DND-41 (cell line): ENCODE data around the gene DLGAP1.
"Not testable (repeated sequence)": the region's sequence is repeated elsewhere in the genome, so short reads cannot be mapped to it uniquely, and the experiment has no call there.

ENCODE experiments used
- ATAC-seq: fragments of 200-7000 bp; cut with Tn5 transposase; 3 replicates; pipeline ENCODE4 v1.9.1; 2021; ENCODE audit warnings: low read depth; ENCODE audit not compliant: insufficient read depth
- DNase-seq: peaks from one replicate; pipeline ENCODE4 v3.0.0-alpha.2; 2020
- H2AFZ ChIP-seq: 2 replicates; pipeline ENCODE4 v1.6.0; 2012; ENCODE audit warnings: low read depth, low read length
- H3K27ac ChIP-seq: 2 replicates; pipeline ENCODE4 v1.5.1; 2012; ENCODE audit warnings: low read length, inconsistent platforms
- H3K27me3 ChIP-seq: fragments of 200-600 bp; sonication (generic); 2 replicates; pipeline ENCODE4 v1.6.0; 2012; ENCODE audit warnings: low read length, mild to moderate bottlenecking, inconsistent platforms; ENCODE audit not compliant: insufficient read depth, poor library complexity
- H3K36me3 ChIP-seq: 2 replicates; pipeline ENCODE4 v1.5.1; 2012; ENCODE audit warnings: low read length, inconsistent platforms; ENCODE audit not compliant: insufficient read depth
- H3K4me1 ChIP-seq: 2 replicates; pipeline ENCODE4 v1.5.1; 2012; ENCODE audit warnings: mild to moderate bottlenecking, low read length; ENCODE audit not compliant: insufficient read depth
- H3K4me2 ChIP-seq: 2 replicates; pipeline ENCODE4 v1.6.0; 2012; ENCODE audit warnings: mild to moderate bottlenecking, moderate library complexity, low read length, inconsistent platforms; ENCODE audit not compliant: insufficient read depth
- H3K4me3 ChIP-seq, 2 experiments: fragments of 200-600 bp in 1 of 2; shearing (Covaris generic) in 1 of 2; 2 replicates each; pipeline ENCODE4 v1.5.1; 2012 to 2016; ENCODE audit warnings: inconsistent platforms in 2 of 2, low read length in 2 of 2, mild to moderate bottlenecking in 2 of 2, low read depth in 1 of 2, moderate library complexity in 1 of 2
- H3K79me2 ChIP-seq: 2 replicates; pipeline ENCODE4 v1.6.0; 2012; ENCODE audit warnings: low read length, inconsistent platforms; ENCODE audit not compliant: insufficient read depth
- H3K9ac ChIP-seq: 2 replicates; pipeline ENCODE4 v1.6.0; 2012; ENCODE audit warnings: low read depth, mild to moderate bottlenecking, inconsistent platforms, low read length, moderate library complexity
- H3K9me3 ChIP-seq: 2 replicates; pipeline ENCODE4 v1.5.1; 2012; ENCODE audit warnings: low read length, moderate library complexity, mild to moderate bottlenecking, inconsistent platforms; ENCODE audit not compliant: insufficient read depth, severe bottlenecking
- H4K20me1 ChIP-seq: 2 replicates; pipeline ENCODE4 v1.6.0; 2012; ENCODE audit warnings: low read length; ENCODE audit not compliant: insufficient read depth
- CTCF ChIP-seq: IDR thresholded peaks from 2 replicates; pipeline ENCODE4 v1.5.1; 2012; ENCODE audit warnings: borderline replicate concordance, low read length, moderate library complexity, mild to moderate bottlenecking; ENCODE audit not compliant: poor library complexity, severe bottlenecking; ENCODE audit errors: extremely low read depth
- EZH2 ChIP-seq: IDR thresholded peaks from 3 replicates; pipeline ENCODE4 v1.6.1; 2012; ENCODE audit warnings: borderline replicate concordance, low read depth, mild to moderate bottlenecking, moderate library complexity, low read length, inconsistent platforms; ENCODE audit not compliant: severe bottlenecking

The DLGAP1 gene

DNA sequence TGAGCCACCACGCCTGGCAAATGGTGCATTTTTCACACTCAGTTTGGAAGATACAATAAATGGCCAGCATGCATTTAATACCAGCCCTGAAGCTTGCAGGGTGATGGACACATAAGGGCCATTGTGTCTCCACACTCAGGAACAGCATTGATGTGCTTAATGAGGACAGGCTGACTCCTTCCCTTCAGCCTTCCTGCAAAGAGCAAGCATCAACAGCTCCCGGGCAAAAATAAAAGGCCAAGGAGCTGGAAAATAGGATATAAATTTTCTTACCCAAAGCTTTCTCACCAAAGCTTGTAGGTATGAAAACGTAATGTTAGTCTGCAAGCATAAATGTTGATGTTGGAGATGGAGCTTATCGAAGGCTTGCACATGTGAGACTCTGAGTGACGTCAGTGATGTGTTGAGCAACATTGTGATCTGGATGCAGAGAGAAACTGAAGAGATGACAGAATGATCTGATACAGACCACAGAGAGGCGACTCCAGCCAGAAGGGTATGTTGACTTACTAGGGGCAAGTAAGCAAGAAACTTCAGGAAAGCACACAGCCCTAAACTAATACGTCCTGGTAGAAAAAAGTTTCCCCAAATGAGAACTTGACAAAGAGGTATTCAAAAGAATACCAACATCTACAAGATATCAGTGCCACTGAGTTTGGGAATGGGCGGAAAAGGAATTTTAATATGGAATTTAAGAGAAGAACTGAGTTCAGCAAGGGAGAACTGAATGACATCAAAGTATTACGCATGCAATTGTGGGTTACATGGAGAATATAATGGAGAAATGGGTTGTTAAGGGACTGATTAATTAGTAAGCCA, 748.6 kb downstream of the DLGAP1 start:
- Histone ChIP-seq H3K9ac (no peak overlapping the region), H3K27ac (no peak overlapping the region), H3K4me2 (no peak overlapping the region), H4K20me1 (no peaks in the 10 kb centered on the region), H3K9me3 (no peaks in the 10 kb centered on the region), H2AFZ (no peak overlapping the region), H3K36me3 (no peaks in the 10 kb centered on the region), H3K4me1 (peaks cover 31% of the 10 kb centered on the region), H3K4me3 (no peak overlapping the region), H3K27me3 (no peaks in the 10 kb centered on the region), H3K79me2 (no peaks in the 10 kb centered on the region)
- ATAC-seq = no peak
- DNase-seq = no peak
- no peak for TF ChIP-seq CTCF
- no peak for TF ChIP-seq EZH2

GRCh38 chr18:3704556-3705344, 750.4 kb downstream of the DLGAP1 start:
- H3K36me3 ChIP-seq = no peaks in the 10 kb centered on the region
- no peak overlapping the region for H3K27ac ChIP-seq
- no peak overlapping the region for H3K4me3 ChIP-seq
- TF ChIP-seq EZH2 (no peak), CTCF (no peak)
- no peak overlapping the region for H2AFZ ChIP-seq
- no peak overlapping the region for H3K9ac ChIP-seq
- DNase-seq (no peak), ATAC-seq (no peak)
- H3K27me3 ChIP-seq = no peaks in the 10 kb centered on the region
- no peaks in the 10 kb centered on the region for H4K20me1 ChIP-seq
- H3K4me2 ChIP-seq = no peak overlapping the region
- H3K79me2 ChIP-seq = no peaks in the 10 kb centered on the region
- no peaks in the 10 kb centered on the region for H3K9me3 ChIP-seq
- peaks cover 27% of the 10 kb centered on the region for H3K4me1 ChIP-seq

DNA sequence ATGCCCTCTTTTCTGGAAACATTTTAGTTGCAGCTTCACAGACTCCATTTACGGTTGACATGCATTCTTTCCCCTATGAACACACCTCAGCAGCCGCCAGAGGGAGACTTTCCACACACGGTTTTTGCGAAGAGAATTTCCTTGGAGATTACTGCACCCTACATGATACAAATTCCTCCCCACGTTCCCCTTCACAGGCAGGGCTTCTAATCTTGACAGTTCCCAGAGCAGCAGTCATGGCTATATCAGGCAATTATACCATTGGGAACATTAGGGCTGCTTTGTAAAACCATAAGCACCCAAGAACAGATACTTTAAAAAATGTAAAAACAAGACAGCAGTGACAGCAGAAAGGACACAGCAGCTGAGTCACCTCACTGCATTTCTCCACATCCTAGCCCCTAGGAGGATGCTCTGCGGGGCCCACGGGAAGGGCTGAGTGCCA, 751.4 kb downstream of the DLGAP1 start:
- ATAC-seq = peak; percentile 86
- DNase-seq = peak; percentile 66
- Histone ChIP-seq H3K4me3 (no peak overlapping the region), H3K4me1 (peaks cover 17% of the 10 kb centered on the region), H3K4me2 (no peak overlapping the region), H3K27ac (no peak overlapping the region), H3K27me3 (no peaks in the 10 kb centered on the region), H3K9ac (no peak overlapping the region), H4K20me1 (no peaks in the 10 kb centered on the region), H3K79me2 (no peaks in the 10 kb centered on the region), H3K36me3 (no peaks in the 10 kb centered on the region), H2AFZ (peak overlapping the region; percentile 63; the same call in 1 of the 2 replicates), H3K9me3 (no peaks in the 10 kb centered on the region)
- TF ChIP-seq CTCF = peak; percentile 67
- no peak for TF ChIP-seq EZH2

DNA sequence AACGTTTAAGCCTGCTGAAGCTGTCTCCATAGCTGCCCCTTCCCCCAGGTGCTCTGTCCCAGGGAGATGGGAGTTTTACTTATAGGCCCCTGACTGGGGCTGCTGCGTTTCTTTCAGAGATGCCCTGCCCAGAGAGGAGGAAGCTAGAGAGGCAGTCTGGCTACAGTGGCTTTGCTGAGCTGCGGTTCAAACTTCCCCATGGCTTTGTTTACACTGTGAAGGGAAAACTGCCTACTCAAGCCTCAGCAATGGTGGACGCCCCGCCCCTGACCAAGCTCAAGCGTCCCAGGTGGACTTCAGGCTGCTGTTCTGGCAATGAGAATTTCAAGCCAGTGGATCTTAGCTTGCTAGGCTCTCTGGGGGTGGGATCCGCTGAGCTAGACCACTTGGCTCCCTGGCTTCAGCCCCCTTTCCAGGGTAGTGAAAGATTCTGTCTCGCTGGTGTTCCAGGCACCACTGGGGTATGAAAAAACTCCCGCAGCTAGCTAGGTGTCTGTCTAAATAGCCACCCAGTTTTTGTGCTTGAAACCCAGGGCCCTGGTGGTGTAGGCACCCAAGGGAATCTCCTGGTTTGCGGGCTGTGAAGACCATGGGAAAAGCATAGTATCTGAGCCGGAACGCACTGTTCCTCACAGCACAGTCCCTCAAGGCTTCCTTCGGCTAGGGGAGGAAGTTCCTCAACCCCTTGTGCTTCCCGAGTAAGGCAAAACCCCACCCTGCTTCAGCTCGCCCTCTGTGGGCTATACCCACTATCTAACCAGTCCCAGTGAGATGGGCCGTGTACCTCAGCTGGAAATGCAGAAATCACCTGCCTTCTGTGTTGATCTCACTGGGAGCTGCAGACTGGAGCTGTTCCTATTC, 755.2 kb downstream of the DLGAP1 start:
- not testable (repeated sequence) for H3K4me2 ChIP-seq, DNase-seq, H3K27ac ChIP-seq, H3K9me3 ChIP-seq, H2AFZ ChIP-seq, H3K79me2 ChIP-seq, H4K20me1 ChIP-seq, ATAC-seq, H3K4me1 ChIP-seq, H3K36me3 ChIP-seq, H3K27me3 ChIP-seq, H3K4me3 ChIP-seq, H3K9ac ChIP-seq
